Ovary (tissue), 9 donors: ENCODE data around the gene TMEM266. TPM values are rescaled to one million over a fixed set of nuclear protein-coding genes. Genes with fewer than 3 reads are reported as not detected.
A peak's percentile ranks its signal among the peaks of the same experiment; 100 is the strongest.

Experiments used
- DNase-seq, 5 donors: peaks; one replicate each; pipeline ENCODE4 v3.0.0-alpha.2; 2019 to 2020
- H3K27ac ChIP-seq, 2 donors: fragments of 200-600 bp; one replicate each; pipeline versions ENCODE4 v1.5.1 to v1.8.0; 2019 to 2022
- H3K27me3 ChIP-seq: fragments of 200-600 bp; one replicate; pipeline ENCODE4 v1.8.0; 2022
- H3K36me3 ChIP-seq: fragments of 200-600 bp; sonication (generic); one replicate; pipeline ENCODE4 v1.5.1; 2019
- H3K4me1 ChIP-seq: one replicate; pipeline ENCODE4 v1.8.1; 2013; ENCODE audit warnings: mild to moderate bottlenecking, moderate library complexity; ENCODE audit not compliant: insufficient read depth
- H3K4me3 ChIP-seq: fragments of 200-600 bp; sonication (generic); one replicate; pipeline ENCODE4 v1.5.1; 2017
- H3K9me3 ChIP-seq, 2 donors: fragments of 200-600 bp in 1 of 2; sonication (generic) in 1 of 2; one replicate each; pipeline versions ENCODE4 v1.5.1 to v1.8.1; 2013 to 2019; ENCODE audit warnings: mild to moderate bottlenecking in 1 of 2, moderate library complexity in 1 of 2
- CTCF ChIP-seq, 3 donors: fragments of 450-650 bp in 2 of 3; fragments of 200-600 bp in 1 of 3; IDR thresholded peaks; one replicate each; pipeline versions ENCODE4 v1.5.1 to v1.8.0; 2016 to 2022; ENCODE audit warnings: antibody characterized with exemption in 3 of 3, mild to moderate bottlenecking in 1 of 3
- EP300 ChIP-seq: sonication (generic); formaldehyde crosslinking; IDR thresholded peaks from one replicate; pipeline ENCODE4 v1.6.1; 2017; ENCODE audit warnings: antibody characterized with exemption
- POLR2A ChIP-seq: fragments of 450-650 bp; IDR thresholded peaks from one replicate; pipeline ENCODE4 v1.6.1; 2017; ENCODE audit warnings: antibody characterized with exemption, mild to moderate bottlenecking, moderate library complexity
- WGBS, 3 donors: extraction: QIAGEN DNeasy Blood & Tissue Kit in 1 of 3; methylation state at CpG; one replicate each; pipeline versions ENCODE4 v1.1.5 to v1.1.7; 2013 to 2017; 5-methylcytosine and 5-hydroxymethylcytosine counted together
- intact Hi-C, 4 donors: fragments of 100-400 bp; cut with DNase I; formaldehyde crosslinking; loops; one replicate each; pipeline versions ENCODE4 v1.11.0 to v1.15.1; 2022 to 2023
- polyA plus RNA-seq, 2 donors: library from polyadenylated mRNA; stranded (reverse); fragments of 200-250 nt in 1 of 2; fragments of 350-450 nt in 1 of 2; fragmentation: Illumina TruSeq in 1 of 2; extraction: RNeasy Lipid Tissue Mini Kit (QIAGEN cat#74804) in 1 of 2; gene quantifications; one replicate each; pipeline ENCODE4 v1.2.3, GENCODE V29; 2013 to 2014
- total RNA-seq, 7 donors: library from RNA; depleted of rRNA in 2 of 7; stranded (reverse); fragments of >200 nt in 2 of 7; fragmentation: NEBNext Ultra II Directional in 3 of 7; extraction: Animal tissue kit (Norgen Biotek cat#: 25700) in 3 of 7; gene quantifications; one replicate each; pipeline versions ENCODE4 v1.1.0 to v1.2.4, GENCODE V29; 2016 to 2023
- donor health status: DM: no; HTN: no; CAD: no; lungs with moderate emphysema.
- donor health status: DM: no; HTN: no; CAD: no.
- donor health status: Bipolar disorder and iron deficiency.
- donor health status: DM: yes; HTN: yes; CAD: no.
- donor health status: DM: no; HTN: no; CAD: no.
- donor health status: DM: yes; HTN: yes; CAD: no.

Gene TMEM266
- total and polyA plus RNA-seq, 9 donors: 0.11 to 0.13 TPM; not detected in 7

- intact Hi-C loops: no loop called here
- 42 to 55% (median 47%) methylated on average over 20 of the region's 20 CpGs for WGBS, 3 donors
- Histone ChIP-seq H3K27ac (peak overlapping the region in 1 of 2 donors; percentile 20), H3K4me3 (no peak overlapping the region), H3K36me3 (no peaks in the 10 kb centered on the region), H3K9me3 (no peaks in the 10 kb centered on the region), H3K4me1 (peaks cover 30% of the 10 kb centered on the region), H3K27me3 (no peaks in the 10 kb centered on the region)
- no peak for TF ChIP-seq CTCF (IDR thresholded peaks at IDR 0.05)
- TF ChIP-seq EP300: no peak
- TF ChIP-seq POLR2A: no peak
- peak in 2 of 5 donors; percentile 27 to 57 for DNase-seq
Observed at GRCh38 chr15:76161153-76162035, 101.6 kb downstream of the TMEM266 start.

GRCh38 chr15:76162036-76162398 lies 102.2 kb downstream of the TMEM266 start:
- peaks cover 30% of the 10 kb centered on the region for H3K4me1 ChIP-seq
- DNase-seq: peak in 1 of 5 donors; percentile 20
- no peaks in the 10 kb centered on the region for H3K27me3 ChIP-seq
- intact Hi-C loops: no loop called here
- no peak for TF ChIP-seq POLR2A
- TF ChIP-seq CTCF (IDR thresholded peaks at IDR 0.05): no peak
- no peak for TF ChIP-seq EP300
- H3K27ac ChIP-seq: peak overlapping the region in 1 of 2 donors; percentile 33
- no peaks in the 10 kb centered on the region for H3K9me3 ChIP-seq
- no peaks in the 10 kb centered on the region for H3K36me3 ChIP-seq
- no peak overlapping the region for H3K4me3 ChIP-seq
- WGBS, 3 donors: 29 to 53% (median 46%) methylated on average over 12 of the region's 12 CpGs

DNA sequence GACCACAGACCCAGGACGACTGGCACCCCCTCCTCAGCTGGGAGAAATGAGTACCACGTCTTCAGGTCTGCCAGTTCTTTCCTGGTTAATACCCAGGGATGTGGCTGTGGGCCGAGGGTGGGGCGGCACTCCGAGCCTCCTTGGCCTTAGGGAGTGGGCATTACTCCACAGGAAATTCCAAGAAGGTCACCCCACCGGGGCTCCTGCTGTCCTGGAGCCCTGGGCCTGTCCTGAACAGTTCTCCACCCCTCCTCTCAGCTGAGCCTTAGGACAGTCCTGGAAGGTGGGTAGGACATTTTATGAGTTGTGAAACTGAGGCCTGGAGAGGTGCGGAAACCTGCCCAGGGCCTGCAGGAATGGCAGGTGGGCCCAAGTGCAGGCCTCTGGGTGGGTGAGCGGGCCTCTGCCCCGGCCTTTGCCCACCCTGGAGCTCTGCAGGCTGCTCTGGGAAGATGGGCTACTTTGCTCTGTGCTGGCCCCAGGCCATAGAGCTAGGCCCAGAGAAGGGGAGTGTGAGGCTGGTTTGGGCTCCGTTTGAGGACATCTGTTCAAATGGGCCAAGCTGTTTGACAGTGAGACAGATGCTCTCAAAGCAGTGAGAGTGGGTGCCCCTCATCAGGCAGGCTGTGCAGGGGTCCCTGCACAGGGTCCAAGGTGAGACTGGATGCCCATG lies 103.1 kb downstream of the TMEM266 start:
- 58 to 74% (median 72%) methylated on average over 10 of the region's 10 CpGs for WGBS, 3 donors

More for the DNA sequence above, 103.1 kb downstream of the TMEM266 start:
- peak in 2 of 5 donors; percentile 40 to 46 for DNase-seq
- H3K4me3 ChIP-seq: no peak overlapping the region
- H3K27ac ChIP-seq: peak overlapping the region in 1 of 2 donors; percentile 33
- H3K27me3 ChIP-seq: no peaks in the 10 kb centered on the region
- no peaks in the 10 kb centered on the region for H3K9me3 ChIP-seq
- intact Hi-C loops: no loop called here
- H3K36me3 ChIP-seq: no peaks in the 10 kb centered on the region
- TF ChIP-seq CTCF (IDR thresholded peaks at IDR 0.05) (no peak), POLR2A (no peak), EP300 (no peak)
- H3K4me1 ChIP-seq: peaks cover 30% of the 10 kb centered on the region
